ENCODE data around the gene CCDC88C.
"Not testable (repeated sequence)": the region's sequence is repeated elsewhere in the genome, so short reads cannot be mapped to it uniquely, and the experiment has no call there.

The CCDC88C gene, protein sequence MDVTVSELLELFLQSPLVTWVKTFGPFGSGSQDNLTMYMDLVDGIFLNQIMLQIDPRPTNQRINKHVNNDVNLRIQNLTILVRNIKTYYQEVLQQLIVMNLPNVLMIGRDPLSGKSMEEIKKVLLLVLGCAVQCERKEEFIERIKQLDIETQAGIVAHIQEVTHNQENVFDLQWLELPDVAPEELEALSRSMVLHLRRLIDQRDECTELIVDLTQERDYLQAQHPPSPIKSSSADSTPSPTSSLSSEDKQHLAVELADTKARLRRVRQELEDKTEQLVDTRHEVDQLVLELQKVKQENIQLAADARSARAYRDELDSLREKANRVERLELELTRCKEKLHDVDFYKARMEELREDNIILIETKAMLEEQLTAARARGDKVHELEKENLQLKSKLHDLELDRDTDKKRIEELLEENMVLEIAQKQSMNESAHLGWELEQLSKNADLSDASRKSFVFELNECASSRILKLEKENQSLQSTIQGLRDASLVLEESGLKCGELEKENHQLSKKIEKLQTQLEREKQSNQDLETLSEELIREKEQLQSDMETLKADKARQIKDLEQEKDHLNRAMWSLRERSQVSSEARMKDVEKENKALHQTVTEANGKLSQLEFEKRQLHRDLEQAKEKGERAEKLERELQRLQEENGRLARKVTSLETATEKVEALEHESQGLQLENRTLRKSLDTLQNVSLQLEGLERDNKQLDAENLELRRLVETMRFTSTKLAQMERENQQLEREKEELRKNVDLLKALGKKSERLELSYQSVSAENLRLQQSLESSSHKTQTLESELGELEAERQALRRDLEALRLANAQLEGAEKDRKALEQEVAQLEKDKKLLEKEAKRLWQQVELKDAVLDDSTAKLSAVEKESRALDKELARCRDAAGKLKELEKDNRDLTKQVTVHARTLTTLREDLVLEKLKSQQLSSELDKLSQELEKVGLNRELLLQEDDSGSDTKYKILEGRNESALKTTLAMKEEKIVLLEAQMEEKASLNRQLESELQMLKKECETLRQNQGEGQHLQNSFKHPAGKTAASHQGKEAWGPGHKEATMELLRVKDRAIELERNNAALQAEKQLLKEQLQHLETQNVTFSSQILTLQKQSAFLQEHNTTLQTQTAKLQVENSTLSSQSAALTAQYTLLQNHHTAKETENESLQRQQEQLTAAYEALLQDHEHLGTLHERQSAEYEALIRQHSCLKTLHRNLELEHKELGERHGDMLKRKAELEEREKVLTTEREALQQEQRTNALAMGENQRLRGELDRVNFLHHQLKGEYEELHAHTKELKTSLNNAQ (N-terminal part only)

DNA sequence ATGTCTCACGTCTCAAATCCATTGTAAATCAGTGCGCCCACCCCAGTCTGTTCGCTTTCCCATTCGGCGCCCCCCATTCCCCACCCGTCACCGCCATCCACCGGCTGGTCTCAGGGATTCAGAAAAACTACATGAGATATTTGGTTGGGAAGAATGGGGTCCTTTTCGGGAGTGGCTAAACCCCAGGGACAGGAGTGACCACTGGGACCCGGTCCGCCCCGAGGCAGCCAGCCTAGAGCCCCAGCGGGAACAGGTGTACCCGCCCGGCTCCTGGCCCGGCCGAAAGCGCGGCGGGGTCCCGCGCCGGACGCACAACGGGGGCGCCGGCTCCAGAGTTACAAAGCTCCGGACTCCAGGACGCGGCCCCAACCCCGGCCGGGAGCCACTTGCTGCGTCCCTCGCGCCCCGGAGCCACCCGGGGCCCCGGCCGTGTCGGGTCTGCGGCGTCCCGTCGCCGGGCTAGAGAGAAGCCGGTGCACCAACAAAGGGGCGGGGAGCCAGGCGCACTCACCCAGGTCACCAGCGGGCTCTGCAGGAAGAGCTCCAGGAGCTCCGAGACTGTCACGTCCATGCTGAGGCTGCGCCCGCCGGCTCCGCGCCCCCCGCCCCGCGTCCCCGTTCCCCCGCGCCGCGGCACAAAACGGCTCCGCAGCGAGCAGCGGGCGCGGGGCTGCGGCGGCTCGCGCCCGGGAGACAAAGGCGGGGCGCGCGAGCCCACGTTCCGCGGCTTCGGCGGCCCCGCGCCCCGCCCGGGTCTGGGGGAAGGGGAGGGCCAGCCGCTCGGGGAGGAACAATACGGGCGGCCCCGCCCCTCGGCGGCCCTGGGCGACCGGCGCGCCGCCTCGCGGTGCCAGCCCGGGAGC is at the start of gene CCDC88C:
CCDC88C (minus strand) TSS at position 701 of the 863 bp plus-strand sequence; CDS start at position 571, 130 bp downstream.
- in situ Hi-C loops (cut with MboI; ENCODE audit: low sequenced_read_pairs), result loop anchor here (25.0 kb wide), 1 partner anchor 230 kb away; no protein-coding TSS in a partner anchor

DNA sequence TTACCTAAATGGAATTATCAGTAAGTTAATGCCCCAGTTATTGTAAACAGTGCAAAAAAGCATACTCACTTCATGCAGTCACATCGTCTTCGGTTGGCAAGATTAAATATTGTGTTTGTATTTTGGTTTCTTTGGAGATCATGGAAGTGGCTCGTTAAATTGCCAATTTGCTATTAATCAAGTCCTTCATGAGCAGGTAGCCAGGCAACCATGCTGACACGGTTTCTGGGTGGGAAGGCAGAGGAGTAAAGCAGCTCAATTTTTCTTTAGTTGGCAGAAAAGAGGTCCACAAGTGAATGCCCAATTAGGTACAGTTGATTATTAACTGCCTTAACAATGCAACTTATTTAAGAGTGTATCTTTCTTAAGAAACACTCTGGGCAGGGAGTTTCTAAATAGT is 48.6 kb upstream of the CCDC88C start:
- in situ Hi-C loops (cut with MboI; ENCODE audit: low sequenced_read_pairs), result no loop called here

DNA sequence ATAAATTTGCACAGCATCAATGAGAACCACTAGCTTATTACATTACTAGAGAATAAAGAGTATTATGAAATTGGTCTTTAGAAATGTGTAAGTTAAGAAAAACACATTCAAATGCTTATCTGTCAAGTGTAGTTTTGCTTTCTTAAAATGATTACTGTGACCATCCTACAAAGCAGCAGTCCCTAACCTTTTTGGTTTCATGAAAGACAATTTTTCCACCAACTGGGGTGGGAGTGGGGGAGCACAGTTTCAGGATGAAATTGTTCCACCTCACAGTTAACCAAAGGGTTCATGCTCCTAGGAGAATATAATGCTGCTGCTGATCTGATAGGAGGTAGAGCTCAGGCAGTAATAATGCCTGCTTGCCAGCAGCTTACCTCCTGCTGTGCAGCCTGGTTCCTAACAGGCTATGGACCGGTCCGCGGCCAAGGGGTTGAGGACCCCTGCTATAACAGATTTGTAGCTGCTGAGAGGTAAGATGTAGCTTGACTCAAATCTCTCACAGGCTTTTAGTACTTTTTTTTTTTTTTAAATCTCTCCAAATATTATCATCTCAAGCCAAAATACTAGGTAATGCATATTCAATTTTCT is 47.1 kb upstream of the CCDC88C start:
- in situ Hi-C loops (cut with MboI; ENCODE audit: low sequenced_read_pairs), result no loop called here

DNA sequence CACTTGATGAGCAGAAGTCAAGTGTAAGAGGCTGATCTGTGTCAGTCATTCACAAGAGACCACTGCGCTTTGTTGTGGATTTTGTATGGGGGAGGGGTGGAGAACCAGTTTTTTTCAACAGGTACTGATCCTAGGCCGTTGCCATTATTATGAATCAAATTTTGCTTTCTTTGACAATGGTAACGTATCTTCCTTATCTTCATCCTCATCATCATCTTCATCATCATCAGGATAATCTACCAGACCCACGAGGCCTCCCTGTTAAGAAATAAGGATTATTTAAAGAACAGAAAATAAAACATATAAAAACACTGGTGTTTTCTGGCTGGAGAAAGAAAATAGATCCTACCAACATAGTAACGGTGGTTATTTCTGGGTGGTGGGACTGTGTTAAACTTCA is 41.0 kb upstream of the CCDC88C start:
- in situ Hi-C loops (cut with MboI; ENCODE audit: low sequenced_read_pairs), result no loop called here

DNA sequence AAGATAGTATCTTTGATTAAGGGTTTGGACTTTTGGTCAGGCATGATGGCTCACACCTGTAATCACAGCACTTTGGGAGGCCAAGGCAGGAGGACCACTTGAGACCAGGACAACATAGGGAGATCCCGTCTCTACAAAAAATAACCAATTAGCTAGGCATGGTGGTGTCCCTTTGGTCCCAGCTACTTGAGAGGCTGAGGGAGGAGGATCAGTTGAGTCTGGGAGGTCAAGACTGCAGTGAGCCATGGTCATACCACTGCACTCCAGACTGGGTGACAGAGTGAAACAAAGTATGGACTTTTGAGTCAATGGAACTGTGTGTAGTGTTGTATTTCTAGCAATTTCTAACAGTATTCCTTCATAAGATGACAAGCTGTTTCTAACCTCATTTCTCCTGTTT is 38.7 kb upstream of the CCDC88C start:
- in situ Hi-C loops (cut with MboI; ENCODE audit: low sequenced_read_pairs), result no loop called here

DNA sequence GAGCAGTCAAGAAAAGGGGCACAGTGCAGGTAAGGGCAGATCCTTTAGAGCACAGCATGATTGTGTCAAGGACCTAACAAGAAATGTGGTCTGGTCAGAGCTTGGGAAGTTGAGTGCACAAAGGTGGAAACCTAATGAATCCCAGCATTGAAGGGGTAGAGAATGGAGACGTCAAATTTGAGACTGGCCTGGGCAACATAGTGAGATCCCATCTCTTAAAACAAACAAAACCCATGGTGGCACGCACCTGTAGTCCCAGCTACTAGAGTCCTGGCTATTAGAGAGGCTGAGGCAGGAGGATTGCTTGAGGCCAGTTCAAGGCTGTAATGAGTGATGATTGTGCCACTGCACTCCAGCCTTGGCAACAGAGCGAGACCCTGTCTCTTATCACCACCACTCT is 37.0 kb upstream of the CCDC88C start:
- in situ Hi-C loops (cut with MboI; ENCODE audit: low sequenced_read_pairs), result no loop called here

DNA sequence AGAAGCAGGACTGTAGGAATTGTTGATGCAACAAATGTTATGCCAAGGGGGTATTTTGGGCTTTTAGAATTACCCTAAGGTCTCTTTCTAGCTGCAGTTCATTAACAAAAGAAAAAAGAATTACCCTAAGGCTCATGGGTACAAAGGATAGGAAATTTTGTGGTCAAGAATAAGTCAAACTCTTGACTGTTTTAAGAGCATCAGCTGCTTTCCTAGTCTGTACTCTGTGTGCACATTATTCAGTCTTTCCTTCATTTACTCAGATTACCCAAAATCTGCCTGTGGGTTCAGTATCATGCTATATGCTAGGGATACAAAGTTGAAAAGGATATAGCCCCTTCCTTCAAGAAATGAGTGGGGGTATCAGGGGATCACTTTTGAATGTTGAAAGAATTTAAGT is 36.5 kb upstream of the CCDC88C start:
- in situ Hi-C loops (cut with MboI; ENCODE audit: low sequenced_read_pairs), result no loop called here

DNA sequence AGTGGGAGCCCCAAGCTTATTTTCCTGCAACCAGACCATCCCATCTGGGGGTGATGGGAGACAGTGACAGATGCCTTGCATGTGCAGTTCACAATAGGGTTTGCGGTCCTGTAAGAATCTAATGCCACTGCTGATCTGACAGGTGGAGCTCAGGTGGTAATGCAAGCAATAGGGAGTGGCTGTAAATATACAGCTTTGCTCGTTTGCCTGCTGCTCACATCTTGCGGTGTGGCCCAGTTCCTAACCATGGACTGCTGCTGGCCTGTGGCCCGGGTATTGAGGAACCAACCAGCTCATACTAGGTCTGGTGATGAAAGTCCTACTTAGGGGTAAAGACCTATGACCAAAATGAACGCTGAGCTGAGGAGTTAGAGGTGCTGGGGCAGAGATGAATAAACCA is 36.1 kb upstream of the CCDC88C start:
- in situ Hi-C loops (cut with MboI; ENCODE audit: low sequenced_read_pairs), result no loop called here

DNA sequence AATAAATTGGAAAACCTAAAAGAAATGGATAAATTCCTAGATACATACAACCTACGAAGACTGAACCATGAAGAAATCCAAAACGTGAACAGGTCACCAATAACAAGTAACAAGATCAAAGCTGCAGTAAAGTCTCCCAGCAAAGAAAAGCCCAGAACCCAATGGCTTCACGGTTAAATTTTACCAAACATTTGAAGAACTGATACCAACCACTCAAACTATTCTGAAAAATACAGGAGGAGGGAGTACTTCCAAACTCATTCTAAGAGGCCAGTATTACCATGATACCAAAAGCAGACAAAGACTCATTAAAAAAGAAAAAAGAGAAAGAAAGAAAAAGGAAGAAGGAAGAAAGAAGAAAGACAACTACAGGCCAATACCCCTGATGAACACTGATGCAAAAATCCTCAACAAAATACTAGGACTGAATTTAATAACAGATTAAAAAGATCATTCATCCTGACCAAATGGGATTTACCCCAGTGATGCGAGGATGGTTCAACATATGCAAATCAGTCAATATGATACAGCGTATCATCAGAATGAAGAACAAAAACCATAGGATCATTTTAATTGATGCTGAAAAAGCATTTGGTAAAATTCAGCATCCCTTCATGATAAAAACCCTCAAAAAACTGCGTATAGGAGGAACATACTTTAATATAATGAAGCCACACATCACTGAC is 26.9 kb upstream of the CCDC88C start:
- in situ Hi-C loops (cut with MboI; ENCODE audit: low sequenced_read_pairs), result no loop called here

DNA sequence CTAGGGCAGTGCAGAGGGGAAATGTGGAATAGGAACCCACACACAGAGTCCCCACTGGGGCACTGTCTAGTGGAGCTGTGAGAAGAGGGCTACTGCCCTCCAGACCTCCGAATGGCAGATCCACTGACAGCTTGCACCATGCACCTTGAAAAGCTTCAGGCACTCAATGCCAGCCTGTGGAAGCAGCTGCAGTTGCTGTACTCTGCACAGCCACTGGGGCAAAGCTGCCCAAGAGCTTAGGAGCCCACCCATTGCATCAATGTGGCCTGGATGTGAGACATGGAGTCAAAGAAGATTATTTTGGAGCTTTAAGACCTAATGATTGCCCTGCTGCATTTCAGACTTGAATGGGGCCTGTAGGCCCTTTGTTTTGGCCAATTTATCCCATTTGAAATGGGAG is 21.7 kb upstream of the CCDC88C start:
- in situ Hi-C loops (cut with MboI; ENCODE audit: low sequenced_read_pairs), result no loop called here

DNA sequence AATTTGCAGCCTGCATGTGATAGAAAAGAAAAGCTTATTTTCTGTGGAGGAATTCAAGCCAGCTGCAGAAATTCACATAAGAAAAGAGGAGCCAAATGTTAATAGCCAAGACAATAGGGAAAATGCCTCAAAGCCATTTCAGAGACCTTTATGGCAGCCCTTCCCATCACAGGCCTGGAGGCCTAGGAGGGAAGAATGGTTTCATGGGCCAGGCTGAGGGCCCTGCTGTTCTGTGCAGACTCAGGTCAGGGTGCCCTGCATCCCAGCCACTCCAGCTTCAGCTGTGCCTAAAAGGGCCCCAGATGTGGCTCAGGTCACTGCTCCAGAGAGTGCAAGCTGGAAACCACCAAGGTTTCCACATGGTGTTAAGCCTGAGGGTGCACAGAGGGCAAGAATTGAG is 21.2 kb upstream of the CCDC88C start:
- in situ Hi-C loops (cut with MboI; ENCODE audit: low sequenced_read_pairs), result no loop called here

DNA sequence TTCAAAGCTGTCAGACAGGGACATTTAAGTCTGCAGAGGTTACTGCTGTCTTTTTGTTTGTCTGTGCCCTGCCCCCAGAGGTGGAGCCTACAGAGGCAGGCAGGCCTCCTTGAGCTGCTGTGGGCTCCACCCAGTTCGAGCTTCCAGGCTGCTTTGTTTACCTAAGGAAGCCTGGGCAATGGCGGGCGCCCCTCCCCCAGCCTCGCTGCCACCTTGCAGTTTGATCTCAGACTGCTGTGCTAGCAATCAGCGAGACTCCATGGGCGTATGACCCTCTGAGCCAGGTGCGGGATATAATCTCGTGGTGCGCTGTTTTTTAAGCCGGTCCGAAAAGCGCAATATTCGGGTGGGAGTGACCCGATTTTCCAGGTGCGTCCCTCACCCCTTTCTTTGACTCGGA is 18.6 kb upstream of the CCDC88C start:
- in situ Hi-C loops (cut with MboI; ENCODE audit: low sequenced_read_pairs), result not testable (repeated sequence)

DNA sequence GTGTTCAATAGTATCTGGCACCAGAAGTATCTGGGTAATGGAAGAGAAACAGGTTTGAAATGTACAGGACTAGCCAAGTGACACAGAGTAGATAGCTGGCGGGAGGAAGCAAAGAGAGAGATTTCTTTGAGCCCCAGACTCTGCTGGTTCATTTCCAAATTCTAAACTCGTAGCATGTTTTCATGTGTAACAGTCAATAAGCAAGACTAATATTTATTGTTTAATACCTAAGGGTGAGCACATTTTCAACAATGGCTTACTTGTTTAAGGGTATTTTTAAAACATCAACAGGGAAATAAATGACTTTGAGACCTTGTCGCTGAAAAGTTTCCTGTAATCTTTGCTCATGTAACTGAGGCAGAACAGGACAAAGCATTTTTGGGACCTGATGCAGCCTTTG is 11.8 kb upstream of the CCDC88C start:
- in situ Hi-C loops (cut with MboI; ENCODE audit: low sequenced_read_pairs), result loop anchor here (10.0 kb wide), 1 partner anchor 115 kb away; no protein-coding TSS in a partner anchor

DNA sequence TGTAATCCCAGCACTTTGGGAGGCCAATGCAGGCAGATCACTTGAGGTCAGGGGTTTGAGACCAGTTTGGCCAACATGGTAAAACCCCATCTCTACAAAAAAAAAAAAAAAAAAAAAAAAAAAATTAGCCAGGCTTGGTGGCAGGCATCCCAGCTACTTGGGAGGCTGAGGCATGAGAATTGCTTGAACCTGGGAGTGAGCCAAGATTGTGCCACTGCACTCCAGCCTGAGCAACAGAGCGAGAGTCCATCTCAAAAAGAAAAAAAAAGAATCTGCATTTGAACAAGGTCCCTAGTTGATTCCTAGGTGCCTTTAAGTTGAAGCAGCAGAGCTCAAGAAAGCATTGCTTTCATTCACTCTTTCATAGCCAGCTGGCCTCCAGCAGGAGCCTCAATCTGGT is 11.3 kb upstream of the CCDC88C start:
- in situ Hi-C loops (cut with MboI; ENCODE audit: low sequenced_read_pairs), result loop anchor here (10.0 kb wide), 1 partner anchor 114 kb away; no protein-coding TSS in a partner anchor

DNA sequence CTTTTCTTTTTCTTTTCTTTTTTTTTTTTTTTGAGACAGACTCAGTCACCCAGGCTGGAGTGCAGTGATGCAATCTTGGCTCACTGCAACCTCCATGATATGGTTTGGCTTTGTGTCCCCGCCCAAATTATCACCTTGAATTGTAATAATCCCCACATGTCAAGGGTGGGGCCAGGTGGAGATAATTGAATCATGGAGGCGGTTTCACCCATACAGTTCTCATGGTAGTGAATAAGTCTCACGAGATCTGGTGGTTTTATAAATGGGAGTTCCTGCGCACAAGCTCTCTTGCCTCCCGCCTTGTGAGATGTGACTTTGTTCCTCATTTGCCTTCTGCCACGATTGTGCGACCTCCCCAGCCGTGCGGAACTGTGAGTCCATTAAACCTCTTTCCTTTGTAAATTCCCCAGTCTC is 7.9 kb upstream of the CCDC88C start:
- in situ Hi-C loops (cut with MboI; ENCODE audit: low sequenced_read_pairs), result loop anchor here (10.0 kb wide), 1 partner anchor 111 kb away; no protein-coding TSS in a partner anchor

DNA sequence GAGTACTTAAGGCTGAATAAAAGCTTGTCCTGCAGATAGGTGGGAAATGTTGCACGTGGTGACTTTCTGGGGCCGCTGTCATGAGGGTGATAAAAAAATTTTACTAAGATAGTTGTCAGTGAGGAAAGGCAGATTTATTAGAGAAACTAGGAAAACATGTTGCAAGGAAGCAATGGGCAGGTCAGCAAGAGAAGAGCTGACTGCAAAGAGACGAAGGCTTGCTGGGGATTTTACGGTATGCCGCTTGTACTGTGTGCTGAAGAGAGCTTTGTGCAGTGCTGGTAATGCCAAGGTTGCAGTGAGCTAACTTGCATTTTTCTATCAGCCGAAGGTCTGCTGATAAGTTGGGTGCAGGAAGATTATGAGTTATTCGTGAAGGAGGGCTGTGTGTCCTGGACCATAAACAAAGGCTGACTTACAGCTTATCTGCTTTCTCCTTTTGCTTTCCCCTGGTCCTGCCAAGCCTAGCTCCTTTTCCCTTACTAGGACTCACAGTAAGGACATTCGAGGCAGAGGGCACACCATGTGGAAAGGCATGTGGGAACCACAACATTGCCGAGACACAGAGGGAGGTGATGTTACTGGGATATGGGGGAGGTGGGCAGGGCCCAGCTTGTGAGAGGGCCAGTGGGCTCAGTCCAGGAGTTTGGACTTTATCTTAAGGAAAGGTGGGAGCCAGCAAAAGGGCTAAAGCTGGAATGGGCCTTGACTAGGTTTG is 7.4 kb upstream of the CCDC88C start:
- in situ Hi-C loops (cut with MboI; ENCODE audit: low sequenced_read_pairs), result loop anchor here (10.0 to 25.0 kb wide), 2 partner anchors 110 to 238 kb away; no protein-coding TSS in a partner anchor

DNA sequence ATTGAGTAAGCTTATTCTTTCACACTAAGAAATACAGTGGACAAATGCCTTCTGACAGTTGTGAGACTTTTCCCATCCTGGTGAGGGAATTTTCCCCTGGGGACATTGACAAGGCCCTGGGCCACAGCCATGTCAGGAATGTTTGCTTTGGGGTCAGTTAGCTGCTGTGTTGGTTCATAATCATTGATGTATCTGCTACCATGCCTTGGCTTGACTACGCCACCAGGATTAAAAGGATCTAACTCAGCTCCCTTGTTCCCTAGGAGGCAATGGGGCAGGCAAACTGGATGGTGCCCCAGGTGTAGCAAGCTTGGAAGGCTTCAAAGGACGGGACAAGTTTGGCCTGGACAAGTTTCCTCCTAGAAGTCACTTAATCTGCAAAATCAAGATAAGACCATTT is 3.1 kb upstream of the CCDC88C start:
- in situ Hi-C loops (cut with MboI; ENCODE audit: low sequenced_read_pairs), result loop anchor here (10.0 to 25.0 kb wide), 2 partner anchors 106 to 233 kb away; no protein-coding TSS in a partner anchor

DNA sequence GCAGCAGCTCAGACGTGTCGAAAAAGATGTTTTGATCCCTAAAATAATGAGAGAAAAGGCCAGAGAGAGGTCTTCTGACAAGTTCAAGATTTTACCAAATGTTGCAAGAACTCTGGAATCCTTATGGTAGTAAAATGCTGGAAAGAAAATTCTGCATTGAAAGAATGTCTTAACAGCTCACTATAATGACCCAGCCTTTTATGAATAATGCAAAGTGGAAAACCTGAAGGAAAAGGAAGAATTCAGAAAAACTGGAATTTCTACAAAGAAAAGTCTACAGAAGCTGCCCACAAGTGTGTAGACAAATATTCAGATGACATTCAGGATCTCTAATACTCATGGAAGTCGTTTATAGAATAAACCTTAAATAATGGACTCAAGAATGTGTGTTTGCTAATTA is 1.8 kb upstream of the CCDC88C start:
- in situ Hi-C loops (cut with MboI; ENCODE audit: low sequenced_read_pairs), result loop anchor here (25.0 kb wide), 1 partner anchor 232 kb away; no protein-coding TSS in a partner anchor
